H1 (cell line): ENCODE data around the gene B3GAT1. TPM values are rescaled to one million over a fixed set of nuclear protein-coding genes. Genes with fewer than 3 reads are reported as not detected.

Source experiments
- ATF3 ChIP-seq: IDR thresholded peaks from 2 replicates; pipeline ENCODE4 v1.6.1; 2011; ENCODE audit warnings: low read depth, mild to moderate bottlenecking, low read length; ENCODE audit not compliant: insufficient read depth
- E2F6 ChIP-seq: IDR thresholded peaks from 2 replicates; pipeline ENCODE4 v1.6.1; 2012; ENCODE audit warnings: inconsistent platforms
- GTF2F1 ChIP-seq: IDR thresholded peaks from 2 replicates; pipeline ENCODE4 v1.6.1; 2012; ENCODE audit warnings: low read depth, low read length, improper control_type of control experiment, borderline replicate concordance
- KDM1A ChIP-seq: fragments of 200-600, 300-600 bp; sonication (generic); IDR thresholded peaks from 2 replicates; pipeline ENCODE4 v1.7.1; 2016; ENCODE audit warnings: mild to moderate bottlenecking, low read length, borderline replicate concordance
- KDM4A ChIP-seq: IDR thresholded peaks from one replicate; pipeline ENCODE4 v1.7.1; 2012; ENCODE audit warnings: low read depth, mild to moderate bottlenecking, moderate library complexity, low read length, inconsistent platforms; ENCODE audit not compliant: severe bottlenecking
- PHF8 ChIP-seq: fragments of 200-600 bp; sonication (generic); conservative IDR thresholded peaks from 2 replicates; pipeline ENCODE4 v1.7.1; 2012; ENCODE audit warnings: low read depth, mild to moderate bottlenecking, inconsistent platforms, low read length, moderate library complexity
- SIN3A ChIP-seq, 2 experiments: IDR thresholded peaks in 1 of 2; conservative IDR thresholded peaks in 1 of 2; 2 replicates each; pipeline ENCODE4 v1.6.1; 2011 to 2012; ENCODE audit warnings: low read length in 2 of 2, improper control_type of control experiment in 1 of 2, low read depth in 1 of 2, mild to moderate bottlenecking in 1 of 2
- polyA plus RNA-seq, 7 experiments: library from polyadenylated mRNA; depleted of rRNA in 3 of 7; stranded (reverse) in 5 of 7; unstranded in 2 of 7; fragments of >200 nt in 5 of 7; fragments of 200-250 nt in 2 of 7; gene quantifications; 1 replicate in 5 of 7; 2 replicates in 1 of 7; 4 replicates in 1 of 7; pipeline versions ENCODE4 v1.2.1 to v1.2.3, GENCODE V29; 2011 to 2013; ENCODE audit warnings: missing spikeins in 2 of 7, mixed read lengths in 2 of 7
- total RNA-seq: library from RNA; stranded (reverse); fragmentation: NEBNext Ultra II Directional; extraction: Animal tissue kit (Norgen Biotek cat#: 25700); gene quantifications from 2 replicates; pipeline ENCODE4 v1.2.1, GENCODE V29; 2021

B3GAT1 gene
- total and polyA plus RNA-seq, 2 of the 8 experiments (the other 6 are each of a cell fraction or from before 2014, with no cell fraction given) = 19.7 to 32.4 TPM

- no peak for TF ChIP-seq KDM4A
- TF ChIP-seq E2F6 = no peak
- no peak for TF ChIP-seq ATF3
- TF ChIP-seq SIN3A (conservative IDR thresholded peaks at IDR 0.05 in 1 of 2, IDR thresholded peaks at IDR 0.05 in 1 of 2; ENCODE audit: low read depth in 1 of 2, low read length in 2 of 2) = no peak
- no peak for TF ChIP-seq PHF8
- TF ChIP-seq GTF2F1 = no peak
- TF ChIP-seq KDM1A = no peak
Measured at GRCh38 chr11:134401825-134402809, 9.9 kb downstream of the B3GAT1 start (continued).
